GM21825 (cell line): Measurements from ENCODE around the gene RAB3B.
A peak's percentile ranks its signal among the peaks of the same experiment; 100 is the strongest.
"Not testable (repeated sequence)": the region's sequence is repeated elsewhere in the genome, so short reads cannot be mapped to it uniquely, and the experiment has no call there.

Experiments
- ATAC-seq: cut with Tn5 transposase; IDR thresholded peaks from one replicate; pipeline ENCODE4 v1.9.1; 2021; ENCODE audit warnings: mild to moderate bottlenecking, moderate library complexity; ENCODE audit not compliant: unreplicated experiment

Gene RAB3B

GRCh38 chr1:51990478-51990965, at the start of gene RAB3B:
TSS of gene RAB3B (minus strand) at chr1:51990700. CDS start at chr1:51977117, 13,583 bp downstream.
- ATAC-seq, result no peak

- no peak for ATAC-seq
Observed at GRCh38 chr1:52037909-52038308, 47.4 kb upstream of the RAB3B start.

- ATAC-seq, result no peak
Observed at GRCh38 chr1:52037402-52037814, 46.9 kb upstream of the RAB3B start.

- no peak for ATAC-seq
Observed at GRCh38 chr1:52034050-52034384, 43.5 kb upstream of the RAB3B start.

- ATAC-seq, result peak; percentile 80
Observed at GRCh38 chr1:52033190-52034049, 42.9 kb upstream of the RAB3B start, which contains the start of gene KTI12. TSS of gene KTI12 (minus strand) at chr1:52033810. CDS start at chr1:52033761, 49 bp downstream.

GRCh38 chr1:52032785-52033131, 42.3 kb upstream of the RAB3B start:
- ATAC-seq, result peak; percentile 36

GRCh38 chr1:52032124-52032784, 41.8 kb upstream of the RAB3B start:
- peak; percentile 35 for ATAC-seq

- not testable (repeated sequence) for ATAC-seq
Observed at GRCh38 chr1:52028839-52029238, 38.3 kb upstream of the RAB3B start.

- no peak for ATAC-seq
Observed at GRCh38 chr1:52028328-52028727, 37.8 kb upstream of the RAB3B start.

- no peak for ATAC-seq
Observed at GRCh38 chr1:52026278-52026677, 35.8 kb upstream of the RAB3B start.

- no peak for ATAC-seq
Observed at GRCh38 chr1:52022133-52022532, 31.6 kb upstream of the RAB3B start.

- ATAC-seq, result no peak
Observed at GRCh38 chr1:52008071-52008809, 17.7 kb upstream of the RAB3B start.

GRCh38 chr1:52007215-52008002, 16.9 kb upstream of the RAB3B start:
- ATAC-seq, result no peak

GRCh38 chr1:52006081-52006553, 15.6 kb upstream of the RAB3B start:
- not testable (repeated sequence) for ATAC-seq

GRCh38 chr1:52005548-52005947, 15.0 kb upstream of the RAB3B start:
- not testable (repeated sequence) for ATAC-seq

- ATAC-seq, result no peak
Observed at GRCh38 chr1:52003877-52004276, 13.4 kb upstream of the RAB3B start.

GRCh38 chr1:52002038-52002917, 11.8 kb upstream of the RAB3B start:
- peak; percentile 65 for ATAC-seq

- no peak for ATAC-seq
Observed at GRCh38 chr1:51998701-51999100, 8.2 kb upstream of the RAB3B start.

GRCh38 chr1:51997974-51998382, 7.5 kb upstream of the RAB3B start:
- no peak for ATAC-seq
